NCI-H774 (cell line): ENCODE data around the gene CTSW.

Source experiments
- DNase-seq: peaks from one replicate; lab custom pipeline; 2025; lab: John Stamatoyannopoulos, UW

The CTSW gene

DNA sequence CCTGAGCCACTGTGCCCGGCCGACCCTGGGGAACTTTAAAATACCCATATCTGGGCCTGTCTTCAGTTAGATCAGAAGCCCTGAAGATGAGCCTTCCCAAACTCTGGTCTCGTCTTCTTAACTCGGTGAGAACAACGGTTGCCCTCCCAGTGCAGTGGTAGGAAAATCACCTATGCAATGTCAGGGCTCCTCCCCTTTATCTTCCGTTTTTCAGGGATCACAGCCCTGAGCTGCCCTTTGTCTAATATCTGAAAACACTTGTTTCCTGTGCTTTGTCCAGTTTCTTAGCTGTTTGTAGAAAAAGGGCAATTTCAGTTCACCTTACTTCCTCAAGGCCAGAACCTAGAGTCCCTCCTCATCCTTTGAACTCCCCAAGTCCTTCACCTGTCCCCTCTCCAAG lies 49.0 kb downstream of the CTSW start:
- no peak for DNase-seq

- DNase-seq = no peak
Observed at GRCh38 chr11:65931773-65932557, 52.3 kb downstream of the CTSW start.

DNA sequence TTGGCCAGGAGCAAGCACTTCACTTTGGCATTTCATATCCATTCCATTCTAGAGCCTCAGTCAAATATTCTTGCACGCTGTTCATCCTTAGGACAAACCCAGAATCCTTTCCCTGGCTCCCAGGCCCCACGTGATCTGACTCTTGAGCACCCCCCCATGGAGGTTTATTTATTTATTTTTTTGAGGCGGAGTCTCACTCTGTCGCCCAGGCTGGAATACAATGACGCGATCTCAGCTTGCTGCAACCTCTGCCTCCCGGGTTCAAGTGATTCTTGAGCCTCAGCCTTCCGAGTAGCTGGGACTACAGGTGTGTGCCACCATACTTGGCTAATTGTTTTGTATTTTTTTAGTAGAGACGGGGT lies 52.9 kb downstream of the CTSW start:
- no peak for DNase-seq
